Esophagus muscularis mucosa (tissue), 3 donors: Measurements from ENCODE around the gene FSCN2.

Experiments used
- CTCF ChIP-seq, 3 experiments: fragments of 200-600 bp in 2 of 3; fragments of 450-650 bp in 1 of 3; sonication (generic) in 2 of 3; IDR thresholded peaks; one replicate each; pipeline ENCODE4 v1.5.1; 2017 to 2019; ENCODE audit warnings: antibody characterized with exemption in 3 of 3, mild to moderate bottlenecking in 2 of 3, moderate library complexity in 1 of 3
- EP300 ChIP-seq: sonication (generic); formaldehyde crosslinking; IDR thresholded peaks from one replicate; pipeline ENCODE4 v1.6.1; 2017; ENCODE audit warnings: antibody characterized with exemption

DNA sequence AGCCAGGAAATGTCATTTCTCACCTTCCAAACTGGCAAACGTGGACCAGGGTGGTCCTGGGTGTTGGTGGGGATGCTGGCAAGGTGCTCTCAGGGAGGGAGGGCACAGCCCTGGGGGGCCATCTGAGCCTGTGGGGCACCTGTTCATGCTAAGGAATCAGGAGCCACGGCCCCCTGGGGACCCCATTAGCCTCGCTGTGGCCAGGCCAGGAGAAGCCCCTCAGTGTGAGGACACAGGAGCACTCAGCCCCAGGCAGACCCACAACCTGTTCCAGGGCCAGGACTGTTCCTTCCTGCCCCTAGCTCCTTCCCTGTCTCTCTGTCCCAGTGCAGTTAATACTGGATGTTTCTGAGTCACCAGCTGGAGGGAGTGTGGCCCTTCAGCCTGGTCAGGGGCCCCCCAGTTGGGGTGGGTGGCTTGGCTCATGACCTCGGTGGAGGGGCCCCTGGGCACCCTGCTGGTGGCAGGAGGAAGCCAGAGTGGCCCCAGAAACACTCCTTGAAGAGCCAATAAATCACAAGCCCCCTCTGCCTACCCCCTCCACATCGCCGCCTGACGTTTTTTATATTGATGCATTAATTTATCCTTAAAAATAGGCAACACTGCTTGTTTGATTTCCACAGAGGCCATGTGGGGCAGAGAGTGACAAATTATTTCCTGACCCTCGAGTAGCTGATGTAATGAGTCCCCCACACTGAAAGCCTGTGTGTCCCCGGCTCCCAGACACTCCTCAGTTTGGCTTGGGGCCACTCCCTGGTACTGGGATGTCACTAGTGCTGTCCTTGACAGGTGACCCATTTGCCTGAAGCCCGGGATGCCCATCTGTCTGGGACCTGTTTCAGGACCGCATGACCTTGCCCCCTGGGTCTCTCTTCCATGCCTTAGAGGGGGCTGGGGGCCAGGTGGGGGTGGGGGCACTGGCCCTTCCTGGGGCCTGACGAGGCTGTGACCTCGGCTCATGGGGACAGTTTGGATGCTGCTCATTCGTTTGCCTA is 37.9 kb upstream of the FSCN2 start:
- no peak for TF ChIP-seq CTCF (IDR thresholded peaks at IDR 0.05)
- TF ChIP-seq EP300, result no peak
